Testis (tissue), 2 donors: ENCODE results near the gene SOX8.

Source experiments
- POLR2A ChIP-seq: fragments of 450-650 bp; IDR thresholded peaks from one replicate; pipeline ENCODE4 v1.6.1; 2017; ENCODE audit warnings: antibody characterized with exemption, mild to moderate bottlenecking, moderate library complexity
- TF ChIP-seq, protein P1 (sequence below), 3 experiments: fragments of 450-650 bp in 2 of 3; fragments of 200-600 bp in 1 of 3; sonication (generic) in 1 of 3; IDR thresholded peaks; one replicate each; pipeline ENCODE4 v1.5.1; 2016 to 2019; ENCODE audit warnings: antibody characterized with exemption in 3 of 3, mild to moderate bottlenecking in 2 of 3, moderate library complexity in 1 of 3

DNA sequence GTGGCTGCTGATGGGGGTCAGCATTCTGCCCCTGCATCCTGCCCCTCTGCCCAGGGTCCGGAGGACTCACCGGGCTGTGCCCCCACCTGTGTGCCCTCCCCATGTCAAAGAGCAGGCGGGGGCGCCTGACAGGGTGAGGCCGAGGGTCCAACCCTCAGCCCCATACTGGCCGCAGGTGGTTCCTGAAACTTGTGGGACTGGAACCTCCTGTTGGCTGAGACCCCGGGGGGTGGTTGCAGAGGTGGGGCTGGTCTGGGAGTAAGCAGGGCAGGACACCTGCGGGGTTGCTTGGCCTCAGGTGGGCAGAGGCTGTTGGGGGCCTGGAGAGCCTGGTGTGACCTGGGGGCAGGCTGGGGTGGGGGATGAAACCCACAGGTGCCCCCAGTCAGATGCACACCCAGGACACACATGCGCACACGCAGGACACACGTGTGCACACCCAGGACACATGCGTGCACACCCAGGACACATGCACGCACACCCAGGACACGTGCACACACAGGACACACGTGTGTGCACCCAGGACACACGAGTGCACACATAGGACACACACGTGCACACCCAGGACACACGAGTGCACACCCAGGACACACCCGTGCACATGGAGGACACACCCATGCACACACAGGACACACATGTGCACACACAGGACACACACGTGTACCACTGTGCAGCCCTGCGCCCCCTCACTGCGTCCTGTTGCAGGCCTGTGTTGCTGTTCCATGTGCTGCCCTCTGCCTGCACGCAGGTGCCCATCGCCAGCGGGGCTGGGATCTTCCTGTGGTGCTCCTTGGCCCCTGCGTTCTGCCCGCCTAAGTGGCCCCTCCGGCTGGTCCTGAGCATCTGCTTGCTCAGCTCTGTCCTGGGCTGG lies 31.4 kb downstream of the SOX8 start:
- TF ChIP-seq, protein P1, sequence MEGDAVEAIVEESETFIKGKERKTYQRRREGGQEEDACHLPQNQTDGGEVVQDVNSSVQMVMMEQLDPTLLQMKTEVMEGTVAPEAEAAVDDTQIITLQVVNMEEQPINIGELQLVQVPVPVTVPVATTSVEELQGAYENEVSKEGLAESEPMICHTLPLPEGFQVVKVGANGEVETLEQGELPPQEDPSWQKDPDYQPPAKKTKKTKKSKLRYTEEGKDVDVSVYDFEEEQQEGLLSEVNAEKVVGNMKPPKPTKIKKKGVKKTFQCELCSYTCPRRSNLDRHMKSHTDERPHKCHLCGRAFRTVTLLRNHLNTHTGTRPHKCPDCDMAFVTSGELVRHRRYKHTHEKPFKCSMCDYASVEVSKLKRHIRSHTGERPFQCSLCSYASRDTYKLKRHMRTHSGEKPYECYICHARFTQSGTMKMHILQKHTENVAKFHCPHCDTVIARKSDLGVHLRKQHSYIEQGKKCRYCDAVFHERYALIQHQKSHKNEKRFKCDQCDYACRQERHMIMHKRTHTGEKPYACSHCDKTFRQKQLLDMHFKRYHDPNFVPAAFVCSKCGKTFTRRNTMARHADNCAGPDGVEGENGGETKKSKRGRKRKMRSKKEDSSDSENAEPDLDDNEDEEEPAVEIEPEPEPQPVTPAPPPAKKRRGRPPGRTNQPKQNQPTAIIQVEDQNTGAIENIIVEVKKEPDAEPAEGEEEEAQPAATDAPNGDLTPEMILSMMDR (IDR thresholded peaks at IDR 0.05), result no peak
- TF ChIP-seq POLR2A, result no peak
